ENCODE data around the gene CCSER1. TPM values are rescaled to one million over a fixed set of nuclear protein-coding genes. Genes with fewer than 3 reads are reported as not detected.
"Not testable (repeated sequence)": the region's sequence is repeated elsewhere in the genome, so short reads cannot be mapped to it uniquely, and the experiment has no call there.

The CCSER1 gene
- total RNA-seq, 1 donor from 2014 or later: 9.0 TPM

- ATAC-seq: no peak
- intact Hi-C loops (cut with DNase I): no loop called here
- DNase-seq (ENCODE audit: low spot score): no peak
Measured at GRCh38 chr4:91031761-91032160, 904.6 kb downstream of the CCSER1 start.

- ATAC-seq (no peak), DNase-seq (ENCODE audit: low spot score) (no peak)
- intact Hi-C loops (cut with DNase I): no loop called here
Measured at GRCh38 chr4:91032725-91033445, 905.7 kb downstream of the CCSER1 start.

- intact Hi-C loops (cut with DNase I): no loop called here
- no peak for DNase-seq (ENCODE audit: low spot score)
- no peak for ATAC-seq
Measured at GRCh38 chr4:91035276-91035675, 908.1 kb downstream of the CCSER1 start.

- ATAC-seq (no peak), DNase-seq (ENCODE audit: low spot score) (no peak)
- intact Hi-C loops (cut with DNase I): no loop called here
Measured at GRCh38 chr4:91037951-91038350, 910.8 kb downstream of the CCSER1 start.

GRCh38 chr4:91057871-91058270 lies 930.7 kb downstream of the CCSER1 start:
- DNase-seq (ENCODE audit: low spot score) (no peak), ATAC-seq (no peak)
- intact Hi-C loops (cut with DNase I): no loop called here

GRCh38 chr4:91058345-91058744 lies 931.2 kb downstream of the CCSER1 start:
- intact Hi-C loops (cut with DNase I): no loop called here
- no peak for DNase-seq (ENCODE audit: low spot score)
- ATAC-seq: no peak

GRCh38 chr4:91064157-91064853 lies 937.1 kb downstream of the CCSER1 start:
- intact Hi-C loops (cut with DNase I): no loop called here
- DNase-seq (ENCODE audit: low spot score): no peak
- ATAC-seq: peak; percentile 91

GRCh38 chr4:91065117-91065516 lies 937.9 kb downstream of the CCSER1 start:
- DNase-seq (ENCODE audit: low spot score) (no peak), ATAC-seq (no peak)
- intact Hi-C loops (cut with DNase I): no loop called here

- intact Hi-C loops (cut with DNase I): no loop called here
- no peak for DNase-seq (ENCODE audit: low spot score)
- ATAC-seq: no peak
Measured at GRCh38 chr4:91070736-91071135, 943.5 kb downstream of the CCSER1 start.

GRCh38 chr4:91076147-91076546 lies 949.0 kb downstream of the CCSER1 start:
- DNase-seq (ENCODE audit: low spot score) (no peak), ATAC-seq (no peak)
- intact Hi-C loops (cut with DNase I): no loop called here

- intact Hi-C loops (cut with DNase I): no loop called here
- DNase-seq (ENCODE audit: low spot score) (no peak), ATAC-seq (no peak)
Measured at GRCh38 chr4:91085961-91086360, 958.8 kb downstream of the CCSER1 start.

- DNase-seq (ENCODE audit: low spot score) (no peak), ATAC-seq (no peak)
- intact Hi-C loops (cut with DNase I): no loop called here
Measured at GRCh38 chr4:91087743-91088142, 960.5 kb downstream of the CCSER1 start.

GRCh38 chr4:91089178-91089577 lies 962.0 kb downstream of the CCSER1 start:
- no peak for ATAC-seq
- no peak for DNase-seq (ENCODE audit: low spot score)
- intact Hi-C loops (cut with DNase I): no loop called here

GRCh38 chr4:91092398-91092980 lies 965.3 kb downstream of the CCSER1 start:
- intact Hi-C loops (cut with DNase I): no loop called here
- DNase-seq (ENCODE audit: low spot score) (no peak), ATAC-seq (no peak)

GRCh38 chr4:91094220-91094619 lies 967.0 kb downstream of the CCSER1 start:
- ATAC-seq; DNase-seq (ENCODE audit: low spot score); intact Hi-C loops (cut with DNase I): not testable (repeated sequence)

GRCh38 chr4:91099666-91100065 lies 972.5 kb downstream of the CCSER1 start:
- intact Hi-C loops (cut with DNase I): no loop called here
- DNase-seq (ENCODE audit: low spot score) (no peak), ATAC-seq (no peak)

GRCh38 chr4:91108751-91109150 lies 981.6 kb downstream of the CCSER1 start:
- intact Hi-C loops (cut with DNase I): no loop called here
- DNase-seq (ENCODE audit: low spot score): no peak
- ATAC-seq: no peak

- intact Hi-C loops (cut with DNase I): no loop called here
- DNase-seq (ENCODE audit: low spot score): no peak
- no peak for ATAC-seq
Measured at GRCh38 chr4:91111556-91111955, 984.4 kb downstream of the CCSER1 start.

GRCh38 chr4:91113130-91113706 lies 986.0 kb downstream of the CCSER1 start:
- no peak for ATAC-seq
- DNase-seq (ENCODE audit: low spot score): no peak
- intact Hi-C loops (cut with DNase I): no loop called here

- intact Hi-C loops (cut with DNase I): no loop called here
- ATAC-seq (no peak), DNase-seq (ENCODE audit: low spot score) (no peak)
Measured at GRCh38 chr4:91114386-91114785, 987.2 kb downstream of the CCSER1 start.
